ENCODE results near the gene SLC48A1. TPM values are rescaled to one million over a fixed set of nuclear protein-coding genes. Genes with fewer than 3 reads are reported as not detected.

Gene SLC48A1
- polyA plus RNA-seq, 3 donors = 50.6 to 54.1 (median 52.4) TPM

GRCh38 chr12:47821346-47821706 lies 48.3 kb downstream of the SLC48A1 start:
- no peak for DNase-seq (ENCODE audit: low read depth in 3 of 3, low spot score in 2 of 3)

- no peak for DNase-seq (ENCODE audit: low read depth in 3 of 3, low spot score in 2 of 3)
Measured at GRCh38 chr12:47822401-47822800, 49.4 kb downstream of the SLC48A1 start.

- no peak for DNase-seq (ENCODE audit: low read depth in 3 of 3, low spot score in 2 of 3)
Measured at GRCh38 chr12:47822863-47823262, 49.8 kb downstream of the SLC48A1 start.

- DNase-seq (ENCODE audit: low read depth in 3 of 3, low spot score in 2 of 3) = no peak
Measured at GRCh38 chr12:47823422-47824086, 50.5 kb downstream of the SLC48A1 start.

- DNase-seq (ENCODE audit: low read depth in 3 of 3, low spot score in 2 of 3) = no peak
Measured at GRCh38 chr12:47824198-47824597, 51.2 kb downstream of the SLC48A1 start.

- DNase-seq (ENCODE audit: low read depth in 3 of 3, low spot score in 2 of 3) = no peak
Measured at GRCh38 chr12:47824635-47825034, 51.6 kb downstream of the SLC48A1 start.

- DNase-seq (ENCODE audit: low read depth in 3 of 3, low spot score in 2 of 3) = no peak
Measured at GRCh38 chr12:47825173-47825639, 52.2 kb downstream of the SLC48A1 start.

GRCh38 chr12:47828008-47828975 lies 55.3 kb downstream of the SLC48A1 start:
- no peak for DNase-seq (ENCODE audit: low read depth in 3 of 3, low spot score in 2 of 3)

- peak in 1 of 3 donors; percentile 53 for DNase-seq (ENCODE audit: low read depth in 3 of 3, low spot score in 2 of 3)
Measured at GRCh38 chr12:47828976-47829482, 56.0 kb downstream of the SLC48A1 start.

GRCh38 chr12:47829584-47829983 lies 56.5 kb downstream of the SLC48A1 start:
- no peak for DNase-seq (ENCODE audit: low read depth in 3 of 3, low spot score in 2 of 3)

Other genes with a start within 250 kb of the SLC48A1 start
- gene RPAP3, start 67.2 kb upstream of the SLC48A1 start, polyA plus RNA-seq (ENCODE audit: insufficient read length in 3 of 3) = 10 to 100 TPM; 51.3 to 52.9 (median 51.3) TPM
- gene ENDOU, start 47.7 kb upstream of the SLC48A1 start, polyA plus RNA-seq (ENCODE audit: insufficient read length in 3 of 3) = under 1 TPM; 0.26 to 0.41 (median 0.31) TPM
- gene RAPGEF3, start 14.4 kb upstream of the SLC48A1 start, polyA plus RNA-seq (ENCODE audit: insufficient read length in 3 of 3) = 10 to 100 TPM; 48.0 to 61.0 (median 49.6) TPM
- gene HDAC7, start 46.7 kb downstream of the SLC48A1 start, polyA plus RNA-seq (ENCODE audit: insufficient read length in 3 of 3) = 10 to 100 TPM; 60.6 to 70.3 (median 67.9) TPM
- 1 to 10 TPM; 3.7 to 4.3 (median 4.3) TPM for gene VDR, start 131.8 kb downstream of the SLC48A1 start, polyA plus RNA-seq (ENCODE audit: insufficient read length in 3 of 3)
- 100 to 1,000 TPM; 131 to 146 (median 136) TPM for gene TMEM106C, start 190.4 kb downstream of the SLC48A1 start, polyA plus RNA-seq (ENCODE audit: insufficient read length in 3 of 3)
- 10 to 100 TPM; 30.9 to 43.8 (median 34.9) TPM for gene COL2A1, start 231.2 kb downstream of the SLC48A1 start, polyA plus RNA-seq (ENCODE audit: insufficient read length in 3 of 3)

Measured in right renal cortex interstitium (tissue), 3 donors.